GM18511 (cell line): ENCODE measurements around the gene PAIP2.
"Not testable (repeated sequence)": the region's sequence is repeated elsewhere in the genome, so short reads cannot be mapped to it uniquely, and the experiment has no call there.

Experiments used
- ATAC-seq: cut with Tn5 transposase; IDR thresholded peaks from one replicate; pipeline ENCODE4 v1.9.1; 2021; ENCODE audit warnings: mild to moderate bottlenecking, moderate library complexity; ENCODE audit not compliant: unreplicated experiment

The PAIP2 gene

DNA sequence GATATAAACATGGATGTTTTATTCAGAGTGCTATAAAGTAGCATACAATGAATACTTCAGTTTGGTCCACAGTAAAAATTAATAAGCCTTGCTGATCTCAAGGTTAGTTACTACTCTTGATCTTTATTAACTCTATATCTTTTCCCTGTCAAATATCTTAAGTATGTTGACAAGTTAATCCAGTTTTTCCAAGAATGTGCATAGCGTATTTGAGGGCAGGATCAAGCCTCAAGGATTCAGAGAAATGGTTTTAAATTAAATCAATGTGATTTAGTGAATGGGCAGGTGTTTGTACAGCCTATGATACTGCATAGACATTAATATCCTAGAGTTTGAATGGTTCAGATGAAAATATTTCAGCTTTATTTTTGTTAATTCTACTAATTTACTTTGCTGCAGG, 27.4 kb upstream of the PAIP2 start:
- no peak for ATAC-seq

DNA sequence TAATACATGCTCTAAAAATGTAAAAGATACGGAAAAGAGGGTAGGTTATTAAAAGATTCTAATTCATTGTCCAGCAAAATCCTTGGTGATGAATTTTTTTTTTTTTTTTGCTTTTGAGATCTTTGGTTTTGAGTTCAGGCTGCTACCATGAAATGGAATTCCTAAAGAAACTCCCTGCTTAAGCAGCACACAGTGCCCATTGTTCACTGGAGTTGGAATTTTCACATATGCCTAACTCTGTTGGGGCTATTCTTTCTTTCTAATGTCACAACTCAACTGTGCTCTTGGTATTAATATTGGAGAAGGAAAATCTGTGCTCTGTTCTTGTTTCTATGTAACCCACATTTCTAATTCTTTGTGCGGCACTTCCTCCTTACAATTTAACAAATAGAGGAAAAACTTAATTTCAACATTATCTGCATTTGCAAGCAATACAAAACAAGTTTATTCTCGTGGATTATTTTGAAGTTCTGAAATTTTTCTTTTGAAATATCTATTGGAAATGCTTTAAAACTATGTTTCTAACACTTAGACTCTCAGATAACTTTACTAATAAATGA, 26.5 kb upstream of the PAIP2 start:
- ATAC-seq: no peak

DNA sequence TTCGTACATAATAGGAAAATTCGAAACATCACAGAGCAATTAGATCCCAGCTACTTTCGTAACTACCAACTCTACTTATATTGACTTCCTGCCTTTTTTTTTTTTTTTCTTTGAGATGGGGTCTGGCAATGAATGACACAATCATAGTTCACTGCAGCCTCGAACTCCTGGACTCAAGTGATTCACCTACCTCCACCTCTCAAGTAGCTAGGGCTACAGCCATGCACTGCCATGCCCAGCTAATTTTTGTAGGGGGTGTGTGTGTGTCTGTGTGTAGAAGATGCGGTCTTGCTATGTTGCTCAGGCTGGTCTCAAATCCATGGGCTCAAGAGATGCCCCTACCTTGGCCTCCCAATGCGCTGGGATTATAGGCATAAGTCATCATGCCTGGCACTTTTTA, 5.8 kb upstream of the PAIP2 start:
- ATAC-seq: no peak

DNA sequence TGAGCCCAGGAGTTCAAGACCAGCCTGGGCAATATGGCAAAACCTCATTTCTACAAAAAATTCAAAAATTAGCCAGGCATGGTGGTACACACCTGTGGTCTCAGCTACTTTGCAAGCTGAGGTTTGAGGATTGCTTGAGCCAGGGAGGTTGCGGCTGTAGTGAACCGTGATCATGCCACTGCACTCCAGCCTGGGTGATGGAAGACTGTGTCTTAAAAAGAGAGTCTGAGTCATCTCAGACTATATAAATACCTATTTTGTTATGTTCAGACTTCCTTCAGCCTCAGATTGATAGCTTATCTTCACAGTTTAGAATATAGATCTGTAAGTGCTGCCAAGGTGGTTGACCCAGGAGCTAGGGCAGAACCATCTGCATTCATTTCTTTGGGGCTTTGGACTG, 1.6 kb upstream of the PAIP2 start:
- no peak for ATAC-seq

DNA sequence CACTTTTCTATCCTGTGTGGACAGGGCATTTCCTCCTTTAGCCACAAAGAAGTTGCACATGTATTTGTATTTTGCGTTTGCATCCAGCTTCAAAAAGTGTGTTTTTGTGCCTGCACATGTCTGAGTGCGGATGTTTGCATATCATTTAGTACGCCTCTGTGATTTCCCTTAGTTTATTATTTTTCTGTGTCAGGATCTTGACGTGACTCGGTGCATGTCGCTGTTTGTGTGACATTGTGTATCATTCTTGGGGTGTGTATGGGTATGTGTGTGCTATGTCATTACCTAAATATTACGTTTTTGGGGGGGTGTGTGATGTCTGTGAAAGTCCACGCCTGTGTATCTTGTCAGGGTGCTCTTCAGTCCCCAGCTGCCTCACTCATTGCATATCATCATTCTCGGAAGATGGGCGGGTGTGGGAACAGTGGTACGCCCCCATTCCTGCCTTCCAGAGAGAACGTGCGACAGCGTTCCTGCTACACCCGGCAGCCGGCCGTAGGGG, 416 bp upstream of the PAIP2 start:
- no peak for ATAC-seq

DNA sequence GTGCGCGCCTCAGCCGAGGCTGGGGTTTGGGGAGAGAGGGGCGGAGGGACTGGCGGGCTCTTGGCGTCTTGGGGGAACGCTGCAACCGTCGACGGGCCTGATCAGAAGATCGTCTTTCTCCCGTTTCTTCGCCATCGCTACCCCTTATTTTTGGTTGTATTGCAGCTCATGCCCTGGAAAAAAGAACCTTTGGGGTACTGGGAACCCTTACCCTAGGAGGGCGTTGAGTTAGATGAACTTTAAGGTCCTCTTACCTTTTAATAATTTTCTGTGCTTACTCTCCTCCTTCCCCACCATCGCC, 719 bp downstream of the PAIP2 start:
- ATAC-seq: peak; percentile 64

- no peak for ATAC-seq
Observed at GRCh38 chr5:139343476-139343875, 1.8 kb downstream of the PAIP2 start.

- ATAC-seq: no peak
Observed at GRCh38 chr5:139344177-139344576, 2.5 kb downstream of the PAIP2 start.

- ATAC-seq: not testable (repeated sequence)
Observed at GRCh38 chr5:139345442-139345841, 3.8 kb downstream of the PAIP2 start.

DNA sequence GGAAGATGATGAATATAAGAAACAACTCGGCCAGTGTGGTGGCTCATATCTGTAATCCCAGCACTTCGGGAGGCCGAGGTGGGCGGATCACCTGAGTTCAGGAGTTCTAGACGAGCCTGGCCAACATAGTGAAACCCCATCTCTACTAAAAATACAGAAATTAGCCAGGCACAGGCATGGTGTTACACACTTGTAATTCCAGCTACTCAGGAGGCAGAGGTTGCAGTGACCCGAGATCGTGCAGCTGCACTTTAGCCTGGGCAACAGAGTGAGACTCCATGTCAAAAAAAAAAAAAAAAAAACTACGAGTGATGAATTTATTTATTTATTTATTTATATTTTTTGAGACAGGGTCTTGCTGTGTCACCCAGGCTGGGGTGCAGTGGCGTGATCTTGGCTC, 6.2 kb downstream of the PAIP2 start:
- ATAC-seq: not testable (repeated sequence)

DNA sequence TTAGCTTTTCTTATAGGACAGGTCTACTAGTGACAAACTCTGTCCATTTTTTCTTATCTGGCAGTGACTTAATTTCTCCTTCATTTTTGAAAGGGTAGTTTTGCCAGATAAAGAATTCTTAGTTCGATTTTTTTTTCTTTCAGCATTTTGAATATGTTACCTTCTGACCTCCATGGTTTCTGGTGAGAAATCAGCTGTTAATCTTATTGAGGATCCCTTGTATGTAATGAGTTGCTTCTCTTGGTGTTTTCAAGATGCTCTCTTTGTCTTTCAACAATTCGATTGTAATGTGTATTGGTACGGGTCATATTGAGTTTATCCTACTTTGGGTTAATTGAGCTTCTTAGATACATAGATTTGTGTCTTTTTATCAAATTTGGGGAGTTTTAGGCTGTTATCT, 12.5 kb downstream of the PAIP2 start:
- ATAC-seq: no peak

DNA sequence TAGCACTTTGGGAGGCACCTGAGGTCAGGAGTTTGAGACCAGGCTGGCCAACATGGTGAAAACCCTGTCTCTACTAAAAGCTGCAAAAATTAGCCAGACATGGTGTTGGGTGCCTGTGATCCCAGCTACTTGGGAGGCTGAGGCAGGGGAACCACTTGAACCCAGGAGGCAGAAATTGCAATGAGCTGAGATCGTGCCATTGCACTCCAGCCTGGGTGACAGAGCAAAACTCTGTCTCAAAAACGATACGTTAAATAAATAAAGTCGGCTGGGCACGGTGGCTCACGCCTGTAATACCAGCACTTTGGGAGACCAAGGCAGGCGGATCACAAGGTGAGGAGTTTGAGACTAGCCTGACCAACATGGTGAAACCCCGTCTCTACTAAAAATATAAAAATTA, 14.2 kb downstream of the PAIP2 start:
- not testable (repeated sequence) for ATAC-seq

- no peak for ATAC-seq
Observed at GRCh38 chr5:139358064-139358463, 16.4 kb downstream of the PAIP2 start.

GRCh38 chr5:139360384-139360783, 18.7 kb downstream of the PAIP2 start:
- no peak for ATAC-seq

DNA sequence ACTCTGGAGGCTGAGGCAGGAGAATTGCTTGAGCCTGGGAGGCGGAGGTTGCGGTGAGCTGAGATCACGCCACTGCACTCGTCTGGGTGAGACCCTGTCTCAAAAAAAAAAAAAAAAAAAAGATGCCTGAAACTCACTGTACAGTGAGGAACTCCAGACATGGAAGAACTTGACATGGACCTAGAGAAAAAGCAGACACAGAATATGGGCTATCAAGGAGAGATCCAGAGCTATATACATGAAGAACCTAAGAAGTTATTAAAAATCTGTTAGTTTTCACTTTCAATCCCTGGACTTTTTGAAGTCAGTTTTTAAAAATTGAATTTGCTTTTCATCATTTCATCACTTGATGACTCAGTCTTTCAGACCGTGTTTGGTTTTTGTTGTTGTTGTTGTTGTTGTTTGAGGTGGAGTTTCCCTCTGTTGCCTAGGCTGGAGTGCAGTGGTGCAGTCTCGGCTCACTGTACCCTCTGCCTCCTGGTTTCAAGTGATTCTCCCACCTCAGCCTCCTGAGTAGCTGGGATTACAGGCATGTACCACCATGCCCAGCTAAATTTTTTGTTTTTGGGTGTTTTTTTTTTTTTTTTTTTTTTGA, 20.3 kb downstream of the PAIP2 start:
- no peak for ATAC-seq

DNA sequence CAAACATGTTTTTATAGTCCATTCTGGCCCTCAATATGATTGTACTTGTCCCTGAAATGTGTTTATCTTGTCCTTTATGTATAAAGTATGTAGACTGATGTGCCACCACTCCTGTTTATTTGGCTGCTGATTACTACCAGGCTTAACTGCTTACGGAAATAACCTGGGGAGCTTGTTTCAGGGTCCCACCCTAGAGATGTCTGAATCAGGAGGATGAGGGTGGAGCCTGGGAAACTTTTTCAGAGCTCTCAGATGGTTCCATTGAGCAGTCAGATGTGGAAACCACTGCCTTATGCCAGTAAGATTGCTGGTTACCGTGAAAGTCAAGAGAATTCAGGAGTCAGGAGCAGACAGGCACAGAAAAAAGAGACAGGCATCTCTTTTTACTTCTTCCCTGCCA, 22.3 kb downstream of the PAIP2 start:
- ATAC-seq: no peak

GRCh38 chr5:139364466-139364865, 22.8 kb downstream of the PAIP2 start:
- ATAC-seq: no peak

DNA sequence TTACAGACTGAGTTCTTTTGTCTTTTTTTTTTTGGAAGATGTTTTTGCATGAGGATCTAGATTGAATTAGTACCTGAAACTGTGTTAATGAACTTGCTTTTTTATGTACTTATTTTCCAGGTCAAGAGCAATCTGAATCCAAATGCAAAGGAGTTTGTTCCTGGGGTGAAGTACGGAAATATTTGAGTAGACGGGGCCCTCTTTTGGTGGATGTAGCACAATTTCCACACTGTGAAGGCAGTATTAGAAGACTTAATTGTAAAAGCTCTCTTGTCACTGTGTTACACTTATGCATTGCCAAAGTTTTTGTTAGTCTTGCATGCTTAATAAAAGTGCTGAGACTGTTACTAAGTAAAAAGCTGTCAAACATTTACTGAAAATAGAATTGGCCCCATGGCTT, 27.0 kb downstream of the PAIP2 start:
- ATAC-seq: no peak

DNA sequence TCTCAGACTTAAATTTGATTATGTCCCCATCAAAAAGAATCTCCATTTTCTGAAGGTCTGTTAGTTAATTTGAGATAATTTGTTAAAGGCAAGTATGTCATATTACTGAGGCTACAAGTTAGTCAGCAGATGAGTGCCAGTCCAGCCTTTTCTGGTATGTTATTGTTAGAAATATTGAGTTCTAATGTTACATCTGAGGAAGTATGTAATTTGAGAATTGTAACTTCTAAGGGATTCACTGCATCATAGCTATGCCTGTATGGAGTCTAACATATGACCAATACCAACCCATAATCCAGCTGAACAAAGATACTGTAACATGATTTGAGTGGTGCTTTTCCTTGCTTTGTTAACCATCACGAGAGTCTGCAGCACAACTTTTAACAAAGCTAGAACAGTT, 27.5 kb downstream of the PAIP2 start:
- no peak for ATAC-seq

GRCh38 chr5:139371482-139372435, 30.1 kb downstream of the PAIP2 start:
- ATAC-seq: no peak

DNA sequence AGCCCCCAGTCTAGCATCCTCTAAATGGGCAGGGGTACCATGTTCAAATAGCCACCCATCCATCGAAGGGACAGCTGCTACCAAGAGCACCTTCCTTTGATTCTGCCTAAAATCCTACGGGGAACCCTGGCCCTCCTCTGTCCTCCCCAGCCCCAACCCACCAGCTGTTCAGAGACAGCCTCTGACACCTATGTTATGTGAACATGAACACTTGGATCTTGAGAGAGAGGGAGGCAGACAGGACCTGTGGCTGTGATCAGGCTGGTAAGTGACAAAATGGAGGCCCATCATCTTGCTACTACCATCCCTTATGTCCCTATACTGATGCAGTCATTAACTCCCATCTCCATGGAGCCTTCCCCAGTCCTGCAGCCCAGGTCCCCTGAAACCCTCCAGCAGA, 33.3 kb downstream of the PAIP2 start:
- ATAC-seq: no peak

- ATAC-seq: no peak
Observed at GRCh38 chr5:139376364-139376763, 34.7 kb downstream of the PAIP2 start.
